Measurements from ENCODE around the gene UQCC3.
"Not testable (repeated sequence)": the region's sequence is repeated elsewhere in the genome, so short reads cannot be mapped to it uniquely, and the experiment has no call there.

UQCC3 gene

GRCh38 chr11:62703921-62704320, 32.4 kb downstream of the UQCC3 start:
- DNase-seq (ENCODE audit: low read depth) = not testable (repeated sequence)

GRCh38 chr11:62705413-62705812, 33.9 kb downstream of the UQCC3 start:
- no peak for DNase-seq (ENCODE audit: low read depth)

GRCh38 chr11:62705880-62706849, 34.7 kb downstream of the UQCC3 start:
- DNase-seq (ENCODE audit: low read depth) = peak; percentile 60

GRCh38 chr11:62706850-62707247, 35.4 kb downstream of the UQCC3 start:
- no peak for DNase-seq (ENCODE audit: low read depth)

- no peak for DNase-seq (ENCODE audit: low read depth)
Observed at GRCh38 chr11:62707277-62707861, 35.9 kb downstream of the UQCC3 start, which contains the start of the genes BSCL2 and GNG3. Gene BSCL2 (minus strand): TSS chr11:62707424. CDS start chr11:62707195, 229 bp downstream. Gene GNG3 (plus strand): TSS chr11:62707676. CDS start chr11:62708296, 620 bp downstream.

GRCh38 chr11:62708392-62708791, 36.9 kb downstream of the UQCC3 start:
- DNase-seq (ENCODE audit: low read depth) = no peak

GRCh38 chr11:62708793-62709192, 37.3 kb downstream of the UQCC3 start:
- no peak for DNase-seq (ENCODE audit: low read depth)

GRCh38 chr11:62709247-62710000, 38.0 kb downstream of the UQCC3 start:
- no peak for DNase-seq (ENCODE audit: low read depth)

- DNase-seq (ENCODE audit: low read depth) = no peak
Observed at GRCh38 chr11:62710001-62710345, 38.5 kb downstream of the UQCC3 start.

- no peak for DNase-seq (ENCODE audit: low read depth)
Observed at GRCh38 chr11:62712276-62712812, 40.9 kb downstream of the UQCC3 start.

- DNase-seq (ENCODE audit: low read depth) = no peak
Observed at GRCh38 chr11:62712861-62713260, 41.4 kb downstream of the UQCC3 start.

GRCh38 chr11:62713343-62713742, 41.9 kb downstream of the UQCC3 start:
- DNase-seq (ENCODE audit: low read depth) = no peak

GRCh38 chr11:62715150-62716130, 44.0 kb downstream of the UQCC3 start:
- DNase-seq (ENCODE audit: low read depth) = no peak

- DNase-seq (ENCODE audit: low read depth) = no peak
Observed at GRCh38 chr11:62716206-62716605, 44.7 kb downstream of the UQCC3 start.

- DNase-seq (ENCODE audit: low read depth) = no peak
Observed at GRCh38 chr11:62716816-62717215, 45.3 kb downstream of the UQCC3 start.

GRCh38 chr11:62719302-62719978, 48.0 kb downstream of the UQCC3 start:
- no peak for DNase-seq (ENCODE audit: low read depth)

- no peak for DNase-seq (ENCODE audit: low read depth)
Observed at GRCh38 chr11:62721994-62722393, 50.5 kb downstream of the UQCC3 start.

Data from HS-27A (cell line).